Colonic mucosa (tissue), 4 donors: ENCODE data around the gene OST4. TPM values are rescaled to one million over a fixed set of nuclear protein-coding genes. Genes with fewer than 3 reads are reported as not detected.

Experiments
- DNase-seq: peaks from one replicate; pipeline ENCODE4 v3.0.0-alpha.2; 2020
- H3K27ac ChIP-seq: fragments of 200-600 bp; one replicate; pipeline ENCODE4 v1.8.0; 2021
- H3K27me3 ChIP-seq: fragments of 200-600 bp; one replicate; pipeline ENCODE4 v1.8.0; 2021
- H3K36me3 ChIP-seq: fragments of 200-600 bp; one replicate; pipeline ENCODE4 v1.8.0; 2021
- H3K4me1 ChIP-seq: fragments of 200-600 bp; one replicate; pipeline ENCODE4 v1.8.0; 2021; ENCODE audit warnings: mild to moderate bottlenecking
- H3K4me3 ChIP-seq: fragments of 200-600 bp; one replicate; pipeline ENCODE4 v1.8.0; 2021
- H3K9ac ChIP-seq, 2 donors: one replicate each; pipeline ENCODE4 v1.7.0; 2013; ENCODE audit warnings: control low read depth in 2 of 2, low read depth in 2 of 2, low read length in 2 of 2
- H3K9me3 ChIP-seq: fragments of 200-600 bp; one replicate; pipeline ENCODE4 v1.8.0; 2021
- intact Hi-C: fragments of 100-400 bp; cut with DNase I; formaldehyde crosslinking; loops from one replicate; pipeline ENCODE4 v1.14.1; 2022
- total RNA-seq, 2 donors: library from RNA; stranded (reverse); fragmentation: NEBNext Ultra II Directional in 1 of 2; extraction: Animal tissue kit (Norgen Biotek cat#: 25700) in 1 of 2; gene quantifications; one replicate each; pipeline ENCODE4 v1.2.1, GENCODE V29; 2021
- TF ChIP-seq, protein P1 (sequence below): fragments of 200-600 bp; IDR thresholded peaks from one replicate; pipeline ENCODE4 v1.8.0; 2022; ENCODE audit warnings: antibody characterized with exemption, mild to moderate bottlenecking
- donor health status: healthy.
- donor health status: DM: no; HTN: no; CAD: no.
- donor health status: DM: no; HTN: no; CAD: no.

The OST4 gene
- total RNA-seq, 2 donors from 2014 or later: 272 to 331 TPM

DNA sequence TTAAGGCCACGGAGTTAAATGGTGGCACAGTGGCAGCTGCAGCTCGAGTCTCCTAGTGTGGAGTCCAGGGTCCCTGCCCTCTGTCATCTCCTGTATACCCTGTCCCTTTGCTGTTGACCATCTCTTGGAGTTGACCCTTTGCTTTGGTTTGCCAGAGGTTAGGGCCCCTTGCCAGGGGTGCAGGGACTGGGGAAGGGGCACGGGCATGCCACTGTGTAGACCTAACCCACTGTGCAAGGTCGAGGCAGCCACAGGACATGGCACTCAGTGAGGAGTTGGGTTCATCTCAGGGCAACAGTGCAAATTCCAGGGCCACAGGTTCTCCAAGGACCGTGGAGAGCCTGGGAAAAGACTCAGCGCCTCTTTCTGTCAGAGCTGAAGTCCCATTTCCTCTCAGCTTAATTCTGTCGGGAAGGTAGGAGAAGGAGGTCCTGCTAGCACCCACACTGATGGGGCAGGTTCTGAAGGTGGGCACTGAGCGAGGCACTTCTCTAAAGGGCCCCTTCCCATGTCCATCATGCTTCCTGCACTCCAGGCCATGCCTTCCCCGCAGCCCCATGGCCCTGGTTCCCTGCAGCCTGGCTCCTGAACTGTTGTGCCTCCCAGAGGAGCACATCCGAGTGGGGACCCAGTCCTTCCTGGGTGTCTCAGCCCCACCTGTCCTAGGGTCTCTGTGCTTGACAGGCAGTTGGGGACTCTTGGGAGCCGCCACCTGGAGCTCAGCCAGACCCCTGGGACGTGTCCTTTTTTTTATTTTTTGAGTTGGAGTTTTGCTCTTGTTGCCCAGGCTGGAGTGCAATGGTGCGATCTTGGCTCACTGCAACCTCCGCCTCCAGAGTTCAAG lies 17.9 kb upstream of the OST4 start:
- Histone ChIP-seq H3K9me3 (no peaks in the 10 kb centered on the region), H3K27me3 (no peaks in the 10 kb centered on the region), H3K4me1 (peaks cover 23% of the 10 kb centered on the region), H3K27ac (no peak overlapping the region), H3K4me3 (no peak overlapping the region), H3K36me3 (no peaks in the 10 kb centered on the region), H3K9ac (no peak overlapping the region)
- TF ChIP-seq, protein P1, sequence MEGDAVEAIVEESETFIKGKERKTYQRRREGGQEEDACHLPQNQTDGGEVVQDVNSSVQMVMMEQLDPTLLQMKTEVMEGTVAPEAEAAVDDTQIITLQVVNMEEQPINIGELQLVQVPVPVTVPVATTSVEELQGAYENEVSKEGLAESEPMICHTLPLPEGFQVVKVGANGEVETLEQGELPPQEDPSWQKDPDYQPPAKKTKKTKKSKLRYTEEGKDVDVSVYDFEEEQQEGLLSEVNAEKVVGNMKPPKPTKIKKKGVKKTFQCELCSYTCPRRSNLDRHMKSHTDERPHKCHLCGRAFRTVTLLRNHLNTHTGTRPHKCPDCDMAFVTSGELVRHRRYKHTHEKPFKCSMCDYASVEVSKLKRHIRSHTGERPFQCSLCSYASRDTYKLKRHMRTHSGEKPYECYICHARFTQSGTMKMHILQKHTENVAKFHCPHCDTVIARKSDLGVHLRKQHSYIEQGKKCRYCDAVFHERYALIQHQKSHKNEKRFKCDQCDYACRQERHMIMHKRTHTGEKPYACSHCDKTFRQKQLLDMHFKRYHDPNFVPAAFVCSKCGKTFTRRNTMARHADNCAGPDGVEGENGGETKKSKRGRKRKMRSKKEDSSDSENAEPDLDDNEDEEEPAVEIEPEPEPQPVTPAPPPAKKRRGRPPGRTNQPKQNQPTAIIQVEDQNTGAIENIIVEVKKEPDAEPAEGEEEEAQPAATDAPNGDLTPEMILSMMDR: no peak
- no peak for DNase-seq
- intact Hi-C loops: loop anchor here (10.0 kb wide), 1 partner anchor 55 kb away; the partner anchor contains the start of gene TMEM214

GRCh38 chr2:27088634-27089033 lies 17.2 kb upstream of the OST4 start:
- H3K36me3 ChIP-seq: no peaks in the 10 kb centered on the region
- H3K4me1 ChIP-seq: peaks cover 19% of the 10 kb centered on the region
- no peaks in the 10 kb centered on the region for H3K9me3 ChIP-seq
- TF ChIP-seq, protein P1: no peak
- DNase-seq: no peak
- no peaks in the 10 kb centered on the region for H3K27me3 ChIP-seq
- no peak overlapping the region for H3K27ac ChIP-seq
- no peak overlapping the region for H3K9ac ChIP-seq
- no peak overlapping the region for H3K4me3 ChIP-seq
- intact Hi-C loops: loop anchor here (10.0 kb wide), 1 partner anchor 54 kb away; the partner anchor contains the start of gene TMEM214

DNA sequence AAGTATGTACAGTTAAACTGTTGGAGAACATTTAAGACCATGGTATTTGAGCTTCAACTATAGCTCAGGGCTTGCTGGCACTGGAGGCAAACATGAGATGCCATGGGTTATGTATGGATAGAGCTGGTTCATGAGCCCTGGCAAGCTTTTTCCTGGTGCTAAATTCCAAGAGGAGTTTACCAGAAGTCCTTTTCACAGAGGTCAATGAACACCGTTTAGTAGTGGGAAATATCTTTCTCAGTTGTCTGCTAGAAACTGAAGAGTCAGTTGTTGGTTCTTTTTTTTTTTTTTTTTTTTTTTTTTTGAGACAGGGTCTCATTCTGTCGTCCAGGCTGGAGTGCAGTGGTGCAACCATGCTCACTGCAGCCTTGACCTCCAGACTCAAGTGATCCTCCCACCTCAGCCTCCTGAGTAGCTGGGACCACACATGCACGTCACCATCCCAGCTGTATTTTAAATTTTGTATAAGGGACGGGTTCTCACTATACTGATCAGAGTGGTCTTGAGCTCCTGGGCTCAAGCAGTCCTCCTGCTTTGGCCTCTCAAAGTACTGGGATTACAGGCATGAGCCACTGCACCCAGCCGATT lies 16.5 kb upstream of the OST4 start:
- Histone ChIP-seq H3K9ac (peak overlapping the region in 1 of 2 donors; percentile 53), H3K27ac (no peak overlapping the region), H3K9me3 (no peaks in the 10 kb centered on the region), H3K36me3 (no peaks in the 10 kb centered on the region), H3K27me3 (no peaks in the 10 kb centered on the region), H3K4me3 (no peak overlapping the region), H3K4me1 (peaks cover 14% of the 10 kb centered on the region)
- no peak for DNase-seq
- TF ChIP-seq, protein P1: no peak
- intact Hi-C loops: loop anchor here (10.0 kb wide), 1 partner anchor 53 kb away; the partner anchor contains the start of gene TMEM214

DNA sequence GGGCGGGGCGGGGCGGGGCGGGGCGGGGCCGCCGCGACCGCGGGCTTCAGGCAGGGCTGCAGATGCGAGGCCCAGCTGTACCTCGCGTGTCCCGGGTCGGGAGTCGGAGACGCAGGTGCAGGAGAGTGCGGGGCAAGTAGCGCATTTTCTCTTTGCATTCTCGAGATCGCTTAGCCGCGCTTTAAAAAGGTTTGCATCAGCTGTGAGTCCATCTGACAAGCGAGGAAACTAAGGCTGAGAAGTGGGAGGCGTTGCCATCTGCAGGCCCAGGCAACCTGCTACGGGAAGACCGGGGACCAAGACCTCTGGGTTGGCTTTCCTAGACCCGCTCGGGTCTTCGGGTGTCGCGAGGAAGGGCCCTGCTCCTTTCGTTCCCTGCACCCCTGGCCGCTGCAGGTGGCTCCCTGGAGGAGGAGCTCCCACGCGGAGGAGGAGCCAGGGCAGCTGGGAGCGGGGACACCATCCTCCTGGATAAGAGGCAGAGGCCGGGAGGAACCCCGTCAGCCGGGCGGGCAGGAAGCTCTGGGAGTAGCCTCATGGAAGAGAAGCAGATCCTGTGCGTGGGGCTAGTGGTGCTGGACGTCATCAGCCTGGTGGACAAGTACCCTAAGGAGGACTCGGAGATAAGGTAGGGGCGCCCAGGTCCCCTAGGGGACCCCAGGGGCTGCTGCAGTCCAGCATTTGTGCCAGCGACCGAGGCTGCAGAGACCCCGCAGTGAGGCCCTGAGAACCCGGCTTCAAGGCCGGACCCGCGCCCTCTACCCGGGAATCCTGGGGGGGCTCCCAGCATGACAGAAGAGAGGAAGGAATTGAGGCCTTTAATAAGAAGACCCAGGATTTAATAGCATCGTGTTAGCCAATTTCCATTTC lies 15.5 kb upstream of the OST4 start, which contains the start of gene KHK:
KHK (plus strand) TSS at position 49 of the 870 bp plus-strand sequence; CDS start at position 537, 488 bp downstream.
- Histone ChIP-seq H3K9ac (peak within 1 kb of the TSS; percentile 77 to 84), H3K36me3 (no peaks in the 10 kb centered on the region), H3K9me3 (no peaks in the 10 kb centered on the region), H3K4me1 (peaks cover 10% of the 10 kb centered on the region), H3K4me3 (peak within 1 kb of the TSS; percentile 75), H3K27me3 (no peaks in the 10 kb centered on the region), H3K27ac (peak within 1 kb of the TSS; percentile 91)
- intact Hi-C loops: loop anchor here (10.0 kb wide), 1 partner anchor 52 kb away; the partner anchor contains the start of gene TMEM214
- TF ChIP-seq, protein P1: peak; percentile 8
- DNase-seq: peak; percentile 79
